ENCODE measurements around the gene SOAT2. TPM values are rescaled to one million over a fixed set of nuclear protein-coding genes. Genes with fewer than 3 reads are reported as not detected.

The SOAT2 gene
- total and polyA plus RNA-seq, 11 donors = 0.20 to 0.27 TPM; not detected in 9

GRCh38 chr12:53147181-53147580 is 43.9 kb downstream of the SOAT2 start:
- Histone ChIP-seq H3K27me3 (no peaks in the 10 kb centered on the region), H3K9me3 (no peaks in the 10 kb centered on the region), H3K36me3 (no peaks in the 10 kb centered on the region), H3K4me1 (no peaks in the 10 kb centered on the region), H3K4me3 (no peak overlapping the region), H3K27ac (no peak overlapping the region)
- no peak for DNase-seq
- intact Hi-C loops (cut with DNase I) = no loop called here
- ATAC-seq = no peak
- 89 to 91% (median 90%) methylated on average over 5 of the region's 5 CpGs for WGBS, 4 donors
- TF ChIP-seq CTCF (IDR thresholded peaks at IDR 0.05) = no peak
- TF ChIP-seq POLR2A (IDR thresholded peaks at IDR 0.05) = no peak

GRCh38 chr12:53147653-53148052 is 44.4 kb downstream of the SOAT2 start:
- Histone ChIP-seq H3K4me3 (no peak overlapping the region), H3K36me3 (no peaks in the 10 kb centered on the region), H3K9me3 (no peaks in the 10 kb centered on the region), H3K27me3 (no peaks in the 10 kb centered on the region), H3K27ac (no peak overlapping the region), H3K4me1 (no peaks in the 10 kb centered on the region)
- DNase-seq (no peak), ATAC-seq (no peak)
- TF ChIP-seq POLR2A (IDR thresholded peaks at IDR 0.05) = no peak
- TF ChIP-seq CTCF (IDR thresholded peaks at IDR 0.05) = no peak
- intact Hi-C loops (cut with DNase I) = no loop called here
- 85 to 93% (median 91%) methylated on average over 15 of the region's 15 CpGs for WGBS, 4 donors

GRCh38 chr12:53151039-53151438 is 47.8 kb downstream of the SOAT2 start:
- DNase-seq = no peak
- WGBS, 4 donors = 88 to 94% (median 91%) methylated on average over 6 of the region's 6 CpGs
- TF ChIP-seq CTCF (IDR thresholded peaks at IDR 0.05) = no peak
- no peak for TF ChIP-seq POLR2A (IDR thresholded peaks at IDR 0.05)
- intact Hi-C loops (cut with DNase I) = loop anchor here in 1 of 10 donors (5.0 kb wide), 1 partner anchor 34 kb away; no protein-coding TSS in a partner anchor
- Histone ChIP-seq H3K4me3 (no peak overlapping the region), H3K4me1 (peaks cover 0 to 5% (median 0%) of the 10 kb centered on the region in 12 donors), H3K9me3 (no peaks in the 10 kb centered on the region), H3K36me3 (no peaks in the 10 kb centered on the region), H3K27ac (no peak overlapping the region), H3K27me3 (no peaks in the 10 kb centered on the region)
- no peak for ATAC-seq

GRCh38 chr12:53152390-53152789 is 49.1 kb downstream of the SOAT2 start:
- no peak for TF ChIP-seq POLR2A (IDR thresholded peaks at IDR 0.05)
- no peak for TF ChIP-seq CTCF (IDR thresholded peaks at IDR 0.05)
- intact Hi-C loops (cut with DNase I) = loop anchor here in 1 of 10 donors (5.0 kb wide), 1 partner anchor 35 kb away; no protein-coding TSS in a partner anchor

More at GRCh38 chr12:53152390-53152789, 49.1 kb downstream of the SOAT2 start:
- peaks cover 0 to 5% (median 0%) of the 10 kb centered on the region in 12 donors for H3K4me1 ChIP-seq
- H3K27ac ChIP-seq = no peak overlapping the region
- no peak for ATAC-seq
- H3K4me3 ChIP-seq = no peak overlapping the region
- no peak for DNase-seq
- no peaks in the 10 kb centered on the region for H3K27me3 ChIP-seq
- H3K9me3 ChIP-seq = no peaks in the 10 kb centered on the region
- peaks cover 0 to 6% (median 0%) of the 10 kb centered on the region in 9 donors for H3K36me3 ChIP-seq
